Subcutaneous abdominal adipose tissue (tissue), 5 donors: ENCODE data around the gene ZBTB45.

Experiments
- H3K27ac ChIP-seq: one replicate; pipeline ENCODE4 v1.7.0; 2013; ENCODE audit warnings: low read depth, mild to moderate bottlenecking, inconsistent platforms, low read length, moderate library complexity
- H3K27me3 ChIP-seq, 5 donors: one replicate each; pipeline ENCODE4 v1.7.0; 2013; ENCODE audit warnings: low read length in 5 of 5, inconsistent platforms in 1 of 5; ENCODE audit not compliant: control insufficient read depth in 5 of 5, insufficient read depth in 4 of 5
- H3K36me3 ChIP-seq, 5 donors: one replicate each; pipeline ENCODE4 v1.7.0; 2013; ENCODE audit warnings: low read length in 5 of 5; ENCODE audit not compliant: control insufficient read depth in 5 of 5, insufficient read depth in 5 of 5
- H3K4me1 ChIP-seq, 5 donors: one replicate each; pipeline ENCODE4 v1.7.0; 2013; ENCODE audit warnings: low read length in 5 of 5, mild to moderate bottlenecking in 3 of 5, moderate library complexity in 1 of 5; ENCODE audit not compliant: control insufficient read depth in 5 of 5, insufficient read depth in 5 of 5
- H3K4me3 ChIP-seq, 5 donors: one replicate each; pipeline ENCODE4 v1.7.0; 2013; ENCODE audit warnings: low read length in 5 of 5, low read depth in 1 of 5
- H3K9ac ChIP-seq, 5 donors: one replicate each; pipeline ENCODE4 v1.7.0; 2013; ENCODE audit warnings: low read length in 5 of 5, mild to moderate bottlenecking in 4 of 5, moderate library complexity in 3 of 5
- H3K9me3 ChIP-seq, 5 donors: one replicate each; pipeline ENCODE4 v1.7.0; 2013; ENCODE audit warnings: low read length in 5 of 5; ENCODE audit not compliant: control insufficient read depth in 5 of 5
- donor health status: healthy.
- donor health status: healthy.
- donor health status: healthy.
- donor health status: healthy.
- donor health status: healthy.

Gene ZBTB45

GRCh38 chr19:58536852-58537798, 17.5 kb upstream of the ZBTB45 start:
- Histone ChIP-seq H3K27me3 (peaks cover 7 to 19% (median 18%) of the 10 kb centered on the region in 5 donors), H3K9me3 (no peaks in the 10 kb centered on the region), H3K4me1 (peaks cover 0 to 11% (median 8%) of the 10 kb centered on the region in 5 donors), H3K9ac (no peak overlapping the region), H3K4me3 (no peak overlapping the region), H3K36me3 (no peaks in the 10 kb centered on the region), H3K27ac (no peak overlapping the region)

- Histone ChIP-seq H3K27me3 (peaks cover 7 to 27% (median 18%) of the 10 kb centered on the region in 5 donors), H3K27ac (no peak overlapping the region), H3K36me3 (no peaks in the 10 kb centered on the region), H3K4me1 (peaks cover 0 to 11% (median 8%) of the 10 kb centered on the region in 5 donors), H3K4me3 (no peak overlapping the region), H3K9ac (no peak overlapping the region), H3K9me3 (no peaks in the 10 kb centered on the region)
Observed at GRCh38 chr19:58535857-58536256, 16.2 kb upstream of the ZBTB45 start.

DNA sequence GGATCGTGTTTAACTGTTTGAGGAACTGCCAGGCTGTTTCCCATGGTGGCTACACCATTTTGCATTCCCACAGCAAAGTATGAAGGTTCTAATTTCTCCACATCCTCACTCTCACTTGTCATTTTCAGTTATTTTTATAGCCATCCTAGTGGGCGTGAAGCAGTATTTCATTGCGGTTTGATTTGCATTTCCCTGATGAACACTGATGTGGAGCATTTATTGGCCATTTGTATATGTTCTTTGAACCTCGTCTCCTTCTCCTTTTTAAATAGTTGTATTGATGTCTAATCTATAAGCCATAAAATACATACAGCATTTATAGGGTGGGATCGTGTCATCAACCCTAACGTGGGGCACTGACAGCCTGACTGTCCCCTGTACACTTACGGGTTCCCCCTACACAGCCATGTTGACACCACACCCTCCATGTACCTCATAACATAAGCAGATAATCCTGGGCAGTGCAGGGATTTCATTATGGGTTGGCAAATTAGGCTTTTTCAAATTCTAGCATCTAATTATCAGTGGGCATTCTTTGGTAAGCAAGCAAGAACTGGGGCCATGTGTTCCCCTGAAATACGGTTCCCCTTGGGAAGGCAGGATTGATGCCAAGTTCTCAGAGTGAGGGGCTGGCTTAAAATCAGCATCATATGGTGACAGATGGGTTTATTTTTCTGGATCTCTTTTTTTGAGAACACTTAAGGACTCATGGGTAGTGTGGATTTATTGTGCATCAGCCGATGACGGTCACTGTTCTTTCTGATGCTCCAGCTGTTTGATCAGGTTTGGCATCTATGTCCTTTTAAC, 11.6 kb upstream of the ZBTB45 start:
- Histone ChIP-seq H3K36me3 (no peaks in the 10 kb centered on the region), H3K9me3 (no peaks in the 10 kb centered on the region), H3K27ac (no peak overlapping the region), H3K9ac (no peak overlapping the region), H3K27me3 (peaks cover 0 to 9% (median 0%) of the 10 kb centered on the region in 5 donors), H3K4me3 (no peak overlapping the region), H3K4me1 (no peaks in the 10 kb centered on the region)

GRCh38 chr19:58529405-58529804, 9.8 kb upstream of the ZBTB45 start:
- Histone ChIP-seq H3K27me3 (peaks cover 0 to 9% (median 0%) of the 10 kb centered on the region in 5 donors), H3K36me3 (no peaks in the 10 kb centered on the region), H3K9ac (no peak overlapping the region), H3K4me3 (no peak overlapping the region), H3K4me1 (no peaks in the 10 kb centered on the region), H3K27ac (no peak overlapping the region), H3K9me3 (no peaks in the 10 kb centered on the region)

DNA sequence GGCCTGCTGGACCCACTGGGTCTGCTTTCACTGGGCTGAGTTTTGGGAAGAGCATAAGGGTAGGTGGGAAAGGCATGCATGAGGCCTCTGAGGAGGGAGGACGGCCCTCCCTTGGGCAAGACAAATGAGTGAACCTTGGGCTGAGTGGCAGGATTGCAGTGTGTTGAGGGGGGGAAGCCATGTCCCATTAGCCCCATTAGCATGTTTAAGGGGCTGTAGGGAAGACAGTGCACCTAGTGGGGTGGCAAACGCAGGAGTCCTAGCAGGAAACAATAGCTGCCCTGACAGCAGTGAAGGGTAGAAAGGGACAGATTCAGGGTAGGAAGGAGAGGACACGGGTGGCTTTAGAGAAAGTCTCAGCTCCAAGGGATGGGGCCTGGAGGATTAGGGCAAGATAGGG, 3.1 kb upstream of the ZBTB45 start:
- Histone ChIP-seq H3K27ac (no peak overlapping the region), H3K36me3 (no peaks in the 10 kb centered on the region), H3K9me3 (no peaks in the 10 kb centered on the region), H3K9ac (peak overlapping the region in 1 of 5 donors; percentile 54), H3K27me3 (no peaks in the 10 kb centered on the region), H3K4me1 (peaks cover 13 to 31% (median 22%) of the 10 kb centered on the region in 5 donors), H3K4me3 (no peak overlapping the region)

GRCh38 chr19:58521651-58522050, 2.0 kb upstream of the ZBTB45 start:
- no peaks in the 10 kb centered on the region for H3K27me3 ChIP-seq
- peaks cover 13 to 36% (median 27%) of the 10 kb centered on the region in 5 donors for H3K4me1 ChIP-seq
- no peak overlapping the region for H3K4me3 ChIP-seq
- no peak overlapping the region for H3K9ac ChIP-seq
- H3K27ac ChIP-seq = no peak overlapping the region
- no peaks in the 10 kb centered on the region for H3K9me3 ChIP-seq
- H3K36me3 ChIP-seq = peaks cover 0 to 10% (median 10%) of the 10 kb centered on the region in 5 donors

DNA sequence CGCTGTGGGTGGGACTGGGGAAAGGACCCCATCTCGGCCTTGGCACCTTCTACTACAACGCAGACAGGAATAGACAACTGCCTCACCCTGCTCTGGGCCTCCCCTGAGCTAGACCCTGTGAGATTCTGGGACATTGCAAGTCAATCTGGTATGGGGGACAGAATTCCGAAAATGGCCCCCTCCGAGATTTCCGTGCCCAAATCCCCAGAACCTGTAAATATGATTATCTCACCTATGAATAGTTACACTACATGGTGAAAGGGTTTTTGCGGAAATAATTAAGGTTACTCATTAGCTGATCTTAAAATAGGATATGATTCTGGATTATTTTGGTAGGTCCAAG, 618 bp upstream of the ZBTB45 start:
- peak overlapping the region; percentile 93 for H3K27ac ChIP-seq
- H3K4me1 ChIP-seq = peaks cover 13 to 47% (median 34%) of the 10 kb centered on the region in 5 donors
- peak overlapping the region; percentile 83 to 92 (median 87) for H3K4me3 ChIP-seq
- H3K9me3 ChIP-seq = no peaks in the 10 kb centered on the region
- peak overlapping the region; percentile 68 to 96 (median 92) for H3K9ac ChIP-seq
- H3K36me3 ChIP-seq = peaks cover 0 to 23% (median 19%) of the 10 kb centered on the region in 5 donors
- no peaks in the 10 kb centered on the region for H3K27me3 ChIP-seq

- Histone ChIP-seq H3K27me3 (no peaks in the 10 kb centered on the region), H3K9me3 (no peaks in the 10 kb centered on the region), H3K4me3 (peak overlapping the region; percentile 83 to 92 (median 91)), H3K36me3 (peaks cover 0 to 23% (median 19%) of the 10 kb centered on the region in 5 donors), H3K4me1 (peaks cover 15 to 55% (median 41%) of the 10 kb centered on the region in 5 donors), H3K9ac (peak overlapping the region; percentile 76 to 96 (median 92)), H3K27ac (peak overlapping the region; percentile 93)
Observed at GRCh38 chr19:58519087-58519354, 589 bp downstream of the ZBTB45 start.

- H3K9ac ChIP-seq = peak overlapping the region; percentile 76 to 96 (median 92)
- no peaks in the 10 kb centered on the region for H3K27me3 ChIP-seq
- H3K4me3 ChIP-seq = peak overlapping the region; percentile 83 to 92 (median 91)
- peaks cover 0 to 23% (median 19%) of the 10 kb centered on the region in 5 donors for H3K36me3 ChIP-seq
- H3K27ac ChIP-seq = peak overlapping the region; percentile 93
- no peaks in the 10 kb centered on the region for H3K9me3 ChIP-seq
- H3K4me1 ChIP-seq = peaks cover 15 to 61% (median 47%) of the 10 kb centered on the region in 5 donors
Observed at GRCh38 chr19:58518256-58519086, 1.1 kb downstream of the ZBTB45 start.
